ENCODE data around the gene TBC1D8. TPM values are rescaled to one million over a fixed set of nuclear protein-coding genes. Genes with fewer than 3 reads are reported as not detected.

The TBC1D8 gene
- total and polyA plus RNA-seq, 2 of the 13 experiments (the other 11 are each of a cell fraction or from before 2014, with no cell fraction given): 45.1 to 95.4 TPM

DNA sequence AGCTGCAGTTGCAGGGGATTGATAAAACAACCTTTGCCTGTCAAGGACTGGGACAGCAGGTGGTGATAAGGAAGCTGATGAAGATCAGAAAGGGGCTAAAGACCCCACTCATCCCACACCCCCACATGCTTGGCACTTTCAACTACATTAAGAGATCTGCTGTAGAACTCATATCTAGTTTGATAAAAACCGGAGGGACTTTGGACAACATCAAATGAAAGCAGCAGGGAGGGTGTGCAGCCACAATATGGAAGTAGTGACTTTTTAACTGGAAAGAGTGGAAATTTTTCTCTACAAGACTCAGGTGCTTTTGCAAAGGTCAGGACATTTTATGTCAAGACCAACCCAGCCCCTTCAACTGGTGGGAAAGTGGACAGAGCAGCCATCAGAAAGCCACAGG, 56.8 kb downstream of the TBC1D8 start:
- no peak overlapping the region for H3K4me2 ChIP-seq (ENCODE audit: low read depth, low read length)
- intact Hi-C loops (cut with micrococcal nuclease; ENCODE audit: unreplicated experiment): no loop called here
- ChIA-PET POLR2A (no interaction called here), CTCF (ENCODE audit: low intra/inter-chr PET ratio, low total read pairs) (no interaction called here)
- BruUV-seq (replicated peaks): no TSS peak
- in situ Hi-C loops (cut with HindIII; ENCODE audit: extremely low pct_ligation_motif_present, low pct_unique_long_range_greater_than_20kb): no loop called here
- no peak overlapping the region for H2AFZ ChIP-seq (ENCODE audit: low read length)
- H3K27me3 ChIP-seq (ENCODE audit: control insufficient read depth in 1 of 2, insufficient read depth in 2 of 2, low read length in 2 of 2): no peaks in the 10 kb centered on the region
- FAIRE-seq: no peak
- 71% methylated on average over 1 of the region's 1 CpG for WGBS (ENCODE audit: low lambda C conversion rate)
- peaks cover 7 to 8% of the 10 kb centered on the region in 2 experiments; a peak in 4 of 5 replicates for H3K36me3 ChIP-seq (replicated peaks in 1 of 2; ENCODE audit: control insufficient read depth in 1 of 2, insufficient read depth in 2 of 2, low read length in 2 of 2)
- peak overlapping the region; percentile 9 for H3K27ac ChIP-seq (ENCODE audit: extremely low read length, insufficient read depth, low read length)
- H3K9me3 ChIP-seq (ENCODE audit: low read length): no peaks in the 10 kb centered on the region
- peaks cover 32% of the 10 kb centered on the region; the same call in 1 of the 2 replicates for H4K20me1 ChIP-seq (ENCODE audit: insufficient read depth, low read length)
- TF ChIP-seq ZBTB49 (CRISPR knock-in tag; IDR thresholded peaks at IDR 0.05; ENCODE audit: borderline replicate concordance): no peak
- 0 out of 2 replicates have a peak, but pooled peaks have one; percentile 37 for TF ChIP-seq FOXO4 (CRISPR knock-in tag; conservative IDR thresholded peaks at IDR 0.05)
- TF ChIP-seq, protein P1, sequence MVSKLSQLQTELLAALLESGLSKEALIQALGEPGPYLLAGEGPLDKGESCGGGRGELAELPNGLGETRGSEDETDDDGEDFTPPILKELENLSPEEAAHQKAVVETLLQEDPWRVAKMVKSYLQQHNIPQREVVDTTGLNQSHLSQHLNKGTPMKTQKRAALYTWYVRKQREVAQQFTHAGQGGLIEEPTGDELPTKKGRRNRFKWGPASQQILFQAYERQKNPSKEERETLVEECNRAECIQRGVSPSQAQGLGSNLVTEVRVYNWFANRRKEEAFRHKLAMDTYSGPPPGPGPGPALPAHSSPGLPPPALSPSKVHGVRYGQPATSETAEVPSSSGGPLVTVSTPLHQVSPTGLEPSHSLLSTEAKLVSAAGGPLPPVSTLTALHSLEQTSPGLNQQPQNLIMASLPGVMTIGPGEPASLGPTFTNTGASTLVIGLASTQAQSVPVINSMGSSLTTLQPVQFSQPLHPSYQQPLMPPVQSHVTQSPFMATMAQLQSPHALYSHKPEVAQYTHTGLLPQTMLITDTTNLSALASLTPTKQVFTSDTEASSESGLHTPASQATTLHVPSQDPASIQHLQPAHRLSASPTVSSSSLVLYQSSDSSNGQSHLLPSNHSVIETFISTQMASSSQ (IDR thresholded peaks at IDR 0.05; ENCODE audit: low read depth): no peak
- TF ChIP-seq, protein P1 (CRISPR knock-in tag; IDR thresholded peaks at IDR 0.05; ENCODE audit: borderline replicate concordance): no peak
- no peak for DNase-seq (ENCODE audit: low spot score)
- no peak for ATAC-seq
- H3K4me1 ChIP-seq (ENCODE audit: insufficient read depth, low read length): peaks cover 82% of the 10 kb centered on the region
- peaks cover 91% of the 10 kb centered on the region for H3K79me2 ChIP-seq (ENCODE audit: insufficient read depth, low read length)
- H3K9ac ChIP-seq (ENCODE audit: insufficient read depth, low read depth, low read length): no peak overlapping the region
- no peak overlapping the region for H3K4me3 ChIP-seq (replicated peaks in 1 of 3; ENCODE audit: insufficient read depth in 1 of 3, low read depth in 2 of 3, low read length in 3 of 3)

Data from HepG2 (cell line).